Cerebellar nuclear complex (tissue), 1 donor: ENCODE results near the gene HAO1.
"Not testable (repeated sequence)": the region's sequence is repeated elsewhere in the genome, so short reads cannot be mapped to it uniquely, and the experiment has no call there.

Experiments
- DNase-seq, 2 experiments: peaks; one replicate each; lab custom pipeline; 2025; lab: John Stamatoyannopoulos, UW

HAO1 gene

DNA sequence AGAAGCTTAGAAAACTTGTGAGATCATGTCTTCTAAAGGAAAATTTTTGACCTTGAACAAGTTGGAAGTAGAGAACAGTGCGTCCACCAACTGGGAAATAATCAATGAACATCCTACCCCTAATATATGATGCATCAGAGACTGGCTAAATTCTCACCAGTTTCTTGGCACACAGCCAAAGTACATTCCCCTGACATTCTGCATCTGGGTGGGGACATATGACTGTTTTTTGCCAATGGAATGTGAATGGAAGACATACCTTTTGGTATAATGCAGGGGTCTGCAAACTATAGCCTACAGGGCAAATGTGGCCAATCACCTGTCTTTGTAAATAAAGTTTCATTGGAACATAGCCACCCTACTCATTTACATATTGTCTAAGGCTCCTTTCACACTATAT is 84.7 kb downstream of the HAO1 start:
- DNase-seq: no peak

- DNase-seq: no peak
These were observed 86.8 kb downstream of the HAO1 start for GRCh38 chr20:7853493-7853892.

DNA sequence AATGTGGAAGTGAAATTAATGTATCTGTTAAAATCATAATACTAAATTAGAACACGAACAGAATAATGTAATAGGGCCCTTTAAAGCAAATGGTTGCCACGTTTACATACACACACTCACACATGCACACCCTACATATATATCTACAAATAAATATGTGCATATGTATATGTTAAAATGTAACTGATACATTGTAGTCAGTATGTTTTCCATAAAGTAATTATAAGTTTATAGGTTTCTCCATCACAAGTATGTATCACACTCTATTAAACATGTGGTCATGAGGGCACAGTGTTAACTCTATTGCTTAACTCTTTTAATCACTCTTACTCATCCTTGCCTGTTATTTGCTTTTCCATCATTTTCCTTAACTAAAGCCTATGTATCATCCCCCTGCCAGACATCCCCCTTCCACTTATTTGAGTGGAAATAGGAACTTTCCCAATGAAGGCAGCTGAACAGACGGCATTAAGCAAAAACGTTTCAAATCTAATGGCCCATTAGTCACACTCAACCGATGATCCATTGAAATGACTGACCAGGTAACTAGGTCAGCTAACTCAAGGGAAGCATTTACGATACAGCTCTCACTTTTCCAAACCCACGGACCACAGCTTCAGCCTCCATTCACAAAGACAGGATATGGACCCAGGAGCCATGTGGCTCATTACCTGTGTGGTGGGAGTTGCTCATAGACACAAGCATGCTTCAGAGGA is 89.3 kb downstream of the HAO1 start:
- no peak for DNase-seq

DNA sequence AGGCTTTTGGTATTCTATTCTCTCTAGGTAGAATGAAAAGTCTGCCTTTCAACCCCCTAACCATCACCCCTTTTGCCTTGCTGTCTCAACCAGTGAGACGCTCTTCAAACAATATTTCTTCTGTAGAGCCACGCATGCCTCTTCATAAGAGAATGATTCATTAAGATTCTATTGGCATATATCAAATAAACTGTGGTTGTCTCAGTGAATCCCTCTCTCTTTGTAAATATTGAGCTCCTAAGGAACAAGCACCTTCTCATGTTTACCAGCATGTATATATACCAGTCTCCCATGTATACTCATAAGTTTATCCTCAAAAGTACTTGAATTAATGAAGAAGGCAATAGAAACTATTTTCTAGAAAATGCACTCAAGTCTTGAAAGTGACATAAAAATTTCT is 90.6 kb downstream of the HAO1 start:
- DNase-seq: no peak

DNA sequence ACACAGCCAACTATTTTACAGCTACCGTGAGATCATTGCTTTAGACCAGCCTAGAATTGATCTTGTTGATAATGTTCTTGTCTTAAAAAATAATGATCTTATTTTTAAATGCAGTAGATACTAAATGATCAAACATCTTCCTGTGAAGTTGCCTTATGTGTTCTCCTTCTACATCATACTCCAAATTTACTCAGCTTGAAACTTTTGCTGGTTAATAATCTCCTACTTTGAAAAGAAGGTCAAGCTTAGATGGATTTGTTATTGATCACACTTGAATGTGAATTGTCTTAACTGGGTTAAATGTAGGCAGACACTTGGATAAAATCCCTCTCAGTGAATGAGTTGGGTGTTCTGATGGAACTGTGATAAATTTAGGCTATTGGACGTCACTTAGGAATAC is 91.9 kb downstream of the HAO1 start:
- DNase-seq: no peak

GRCh38 chr20:7843613-7844012 is 96.6 kb downstream of the HAO1 start:
- DNase-seq: no peak

DNA sequence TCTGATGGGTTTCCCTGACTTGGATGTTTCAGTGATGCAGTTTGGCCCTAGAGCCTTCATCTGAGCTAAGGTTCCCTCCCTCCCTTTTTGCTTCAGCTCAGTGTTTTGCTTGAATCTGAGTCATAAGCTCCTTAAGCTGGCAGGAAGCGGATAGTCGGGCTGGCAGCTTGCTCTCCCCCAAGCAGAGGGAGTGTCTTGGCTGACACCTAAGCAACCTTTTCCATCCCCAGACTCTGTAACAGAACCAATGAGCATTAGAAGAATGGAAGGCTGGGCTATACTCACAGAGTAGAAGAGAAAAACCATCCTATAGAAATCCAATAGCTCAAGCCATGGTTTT is 98.3 kb downstream of the HAO1 start:
- no peak for DNase-seq

DNA sequence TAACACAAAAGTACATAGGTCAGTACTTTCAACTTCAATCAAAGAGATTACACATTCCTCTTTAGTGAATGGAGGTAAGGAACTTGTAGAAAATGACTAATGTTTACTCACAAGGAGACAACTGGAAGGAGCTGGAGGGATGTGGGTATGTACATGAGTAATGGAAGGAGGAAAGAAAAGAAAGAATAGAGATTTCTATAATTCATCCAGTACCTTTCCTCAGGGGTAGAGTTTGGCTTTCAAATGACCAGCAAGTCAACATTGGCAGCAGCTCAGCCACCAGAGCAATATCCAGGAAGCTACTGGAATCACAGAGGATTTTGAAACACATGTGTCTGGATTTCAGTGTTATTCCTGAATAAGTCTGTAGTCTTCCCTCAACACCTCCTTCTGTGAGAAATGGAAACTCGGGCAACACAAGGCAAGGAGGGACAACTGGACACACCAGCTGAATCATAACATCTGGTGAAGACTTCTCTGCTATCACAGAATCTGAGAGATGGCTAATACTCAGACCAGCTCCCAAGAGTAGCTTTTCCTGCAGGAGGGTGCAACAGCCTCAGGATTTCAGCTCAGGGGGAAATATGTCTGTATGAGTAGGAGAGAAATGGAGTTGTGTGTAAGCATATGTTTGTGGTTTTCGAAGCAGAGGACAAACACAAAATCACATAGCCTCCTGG is 98.8 kb downstream of the HAO1 start:
- DNase-seq: no peak

- DNase-seq: no peak
These were observed 104.2 kb downstream of the HAO1 start for GRCh38 chr20:7836076-7836475.

DNA sequence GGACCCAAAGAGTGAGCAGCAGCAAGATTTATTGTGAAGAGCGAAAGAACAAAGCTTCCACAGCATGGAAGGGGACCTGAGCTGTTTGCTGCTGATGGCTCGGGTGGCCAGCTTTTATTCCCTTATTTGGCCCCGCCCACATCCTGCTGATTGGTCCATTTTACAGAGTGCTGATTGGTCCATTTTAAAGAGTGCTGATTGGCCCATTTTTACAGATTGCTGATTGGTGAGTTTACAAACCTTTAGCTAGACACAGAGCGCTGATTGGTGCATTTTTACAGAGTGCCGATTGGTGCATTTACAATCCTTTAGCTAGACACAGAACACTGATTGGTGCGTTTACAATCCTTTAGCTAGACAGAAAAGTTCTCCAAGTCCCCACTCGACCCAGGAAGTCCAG is 105.8 kb downstream of the HAO1 start:
- DNase-seq: not testable (repeated sequence)
